ENCODE measurements around the gene KIAA0586. TPM values are rescaled to one million over a fixed set of nuclear protein-coding genes. Genes with fewer than 3 reads are reported as not detected.

KIAA0586 gene
- total and polyA plus RNA-seq, 2 of the 13 experiments (the other 11 are each of a cell fraction or from before 2014, with no cell fraction given), result 12.6 to 25.2 TPM

GRCh38 chr14:58427281-58428117, at the start of gene KIAA0586, which contains the start of gene TIMM9 (continued):
- TF ChIP-seq ZBTB40 (IDR thresholded peaks at IDR 0.05), result peak; percentile 49
- no peak; the same call in 1 of the 2 replicates for TF ChIP-seq ZBTB40 (CRISPR knock-in tag; IDR thresholded peaks at IDR 0.05)
- 0 out of 2 replicates have a peak, but pooled peaks have one; percentile 46 for TF ChIP-seq ZNF124 (CRISPR knock-in tag; IDR thresholded peaks at IDR 0.05)
- TF ChIP-seq, protein P1, sequence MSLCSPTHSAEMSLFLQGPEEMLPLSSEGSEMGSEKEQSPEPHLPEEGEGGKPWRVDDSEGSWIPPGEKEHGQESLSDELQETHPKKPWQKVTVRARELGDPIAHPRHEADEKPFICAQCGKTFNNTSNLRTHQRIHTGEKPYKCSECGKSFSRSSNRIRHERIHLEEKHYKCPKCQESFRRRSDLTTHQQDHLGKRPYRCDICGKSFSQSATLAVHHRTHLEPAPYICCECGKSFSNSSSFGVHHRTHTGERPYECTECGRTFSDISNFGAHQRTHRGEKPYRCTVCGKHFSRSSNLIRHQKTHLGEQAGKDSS (CRISPR knock-in tag; IDR thresholded peaks at IDR 0.05; ENCODE audit: borderline replicate concordance, low read depth), result no peak
- TF ChIP-seq ZSCAN31 (CRISPR knock-in tag; IDR thresholded peaks at IDR 0.05; ENCODE audit: low read depth), result peak; percentile 57; the same call in 1 of the 2 replicates
- TF ChIP-seq, protein P2, sequence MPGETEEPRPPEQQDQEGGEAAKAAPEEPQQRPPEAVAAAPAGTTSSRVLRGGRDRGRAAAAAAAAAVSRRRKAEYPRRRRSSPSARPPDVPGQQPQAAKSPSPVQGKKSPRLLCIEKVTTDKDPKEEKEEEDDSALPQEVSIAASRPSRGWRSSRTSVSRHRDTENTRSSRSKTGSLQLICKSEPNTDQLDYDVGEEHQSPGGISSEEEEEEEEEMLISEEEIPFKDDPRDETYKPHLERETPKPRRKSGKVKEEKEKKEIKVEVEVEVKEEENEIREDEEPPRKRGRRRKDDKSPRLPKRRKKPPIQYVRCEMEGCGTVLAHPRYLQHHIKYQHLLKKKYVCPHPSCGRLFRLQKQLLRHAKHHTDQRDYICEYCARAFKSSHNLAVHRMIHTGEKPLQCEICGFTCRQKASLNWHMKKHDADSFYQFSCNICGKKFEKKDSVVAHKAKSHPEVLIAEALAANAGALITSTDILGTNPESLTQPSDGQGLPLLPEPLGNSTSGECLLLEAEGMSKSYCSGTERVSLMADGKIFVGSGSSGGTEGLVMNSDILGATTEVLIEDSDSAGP (CRISPR knock-in tag; IDR thresholded peaks at IDR 0.05; ENCODE audit: borderline replicate concordance), result 0 out of 2 replicates have a peak, but pooled peaks have one; percentile 40
- TF ChIP-seq SOX5 (CRISPR knock-in tag; IDR thresholded peaks at IDR 0.05; ENCODE audit: borderline replicate concordance), result peak; percentile 12
- TF ChIP-seq, protein P3, sequence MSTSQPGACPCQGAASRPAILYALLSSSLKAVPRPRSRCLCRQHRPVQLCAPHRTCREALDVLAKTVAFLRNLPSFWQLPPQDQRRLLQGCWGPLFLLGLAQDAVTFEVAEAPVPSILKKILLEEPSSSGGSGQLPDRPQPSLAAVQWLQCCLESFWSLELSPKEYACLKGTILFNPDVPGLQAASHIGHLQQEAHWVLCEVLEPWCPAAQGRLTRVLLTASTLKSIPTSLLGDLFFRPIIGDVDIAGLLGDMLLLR (CRISPR knock-in tag; IDR thresholded peaks at IDR 0.05), result no peak
- TF ChIP-seq, protein P4, sequence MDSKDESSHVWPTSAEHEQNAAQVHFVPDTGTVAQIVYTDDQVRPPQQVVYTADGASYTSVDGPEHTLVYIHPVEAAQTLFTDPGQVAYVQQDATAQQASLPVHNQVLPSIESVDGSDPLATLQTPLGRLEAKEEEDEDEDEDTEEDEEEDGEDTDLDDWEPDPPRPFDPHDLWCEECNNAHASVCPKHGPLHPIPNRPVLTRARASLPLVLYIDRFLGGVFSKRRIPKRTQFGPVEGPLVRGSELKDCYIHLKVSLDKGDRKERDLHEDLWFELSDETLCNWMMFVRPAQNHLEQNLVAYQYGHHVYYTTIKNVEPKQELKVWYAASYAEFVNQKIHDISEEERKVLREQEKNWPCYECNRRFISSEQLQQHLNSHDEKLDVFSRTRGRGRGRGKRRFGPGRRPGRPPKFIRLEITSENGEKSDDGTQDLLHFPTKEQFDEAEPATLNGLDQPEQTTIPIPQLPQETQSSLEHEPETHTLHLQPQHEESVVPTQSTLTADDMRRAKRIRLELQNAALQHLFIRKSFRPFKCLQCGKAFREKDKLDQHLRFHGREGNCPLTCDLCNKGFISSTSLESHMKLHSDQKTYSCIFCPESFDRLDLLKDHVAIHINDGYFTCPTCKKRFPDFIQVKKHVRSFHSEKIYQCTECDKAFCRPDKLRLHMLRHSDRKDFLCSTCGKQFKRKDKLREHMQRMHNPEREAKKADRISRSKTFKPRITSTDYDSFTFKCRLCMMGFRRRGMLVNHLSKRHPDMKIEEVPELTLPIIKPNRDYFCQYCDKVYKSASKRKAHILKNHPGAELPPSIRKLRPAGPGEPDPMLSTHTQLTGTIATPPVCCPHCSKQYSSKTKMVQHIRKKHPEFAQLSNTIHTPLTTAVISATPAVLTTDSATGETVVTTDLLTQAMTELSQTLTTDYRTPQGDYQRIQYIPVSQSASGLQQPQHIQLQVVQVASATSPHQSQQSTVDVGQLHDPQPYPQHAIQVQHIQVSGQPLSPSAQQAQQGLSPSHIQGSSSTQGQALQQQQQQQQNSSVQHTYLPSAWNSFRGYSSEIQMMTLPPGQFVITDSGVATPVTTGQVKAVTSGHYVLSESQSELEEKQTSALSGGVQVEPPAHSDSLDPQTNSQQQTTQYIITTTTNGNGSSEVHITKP (CRISPR knock-in tag; IDR thresholded peaks at IDR 0.05; ENCODE audit: low read depth), result peak; percentile 97
- no peak for TF ChIP-seq CENPBD1 (CRISPR knock-in tag; IDR thresholded peaks at IDR 0.05; ENCODE audit: borderline replicate concordance, low read depth)

All from HepG2 (cell line).